Esophagus muscularis mucosa (tissue), 4 donors: ENCODE data around the gene CERCAM.

Source experiments
- EP300 ChIP-seq: sonication (generic); formaldehyde crosslinking; IDR thresholded peaks from one replicate; pipeline ENCODE4 v1.6.1; 2017; ENCODE audit warnings: antibody characterized with exemption
- POLR2AphosphoS5 ChIP-seq, 2 donors: sonication (generic); formaldehyde crosslinking; IDR thresholded peaks; one replicate each; pipeline ENCODE4 v1.6.1; 2017; ENCODE audit warnings: antibody characterized with exemption in 2 of 2
- TF ChIP-seq, protein P1 (sequence below), 3 experiments: fragments of 200-600 bp in 2 of 3; fragments of 450-650 bp in 1 of 3; sonication (generic) in 2 of 3; IDR thresholded peaks; one replicate each; pipeline ENCODE4 v1.5.1; 2017 to 2019; ENCODE audit warnings: antibody characterized with exemption in 3 of 3, mild to moderate bottlenecking in 2 of 3, moderate library complexity in 1 of 3

DNA sequence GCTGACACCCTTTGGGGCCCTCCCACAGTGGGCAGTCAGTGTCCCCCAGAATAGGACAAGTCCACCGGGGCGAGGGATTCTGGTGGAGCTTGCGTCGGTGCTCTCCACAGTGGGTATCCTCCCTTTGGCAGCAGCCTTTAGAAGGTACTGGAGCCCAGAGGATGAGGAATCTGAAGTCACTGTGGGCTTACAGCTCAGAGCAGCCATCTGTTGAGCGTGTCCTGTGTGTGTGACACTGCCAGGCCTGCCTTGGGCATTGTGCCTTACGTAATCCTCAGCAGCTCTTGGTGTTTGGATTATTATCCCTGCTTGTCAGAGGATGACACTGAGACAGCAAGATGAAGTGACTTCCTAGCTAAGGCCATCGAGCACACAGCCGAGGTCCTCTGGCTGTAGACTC, 36.9 kb upstream of the CERCAM start:
- no peak for TF ChIP-seq POLR2AphosphoS5 (IDR thresholded peaks at IDR 0.05)
- TF ChIP-seq, protein P1, sequence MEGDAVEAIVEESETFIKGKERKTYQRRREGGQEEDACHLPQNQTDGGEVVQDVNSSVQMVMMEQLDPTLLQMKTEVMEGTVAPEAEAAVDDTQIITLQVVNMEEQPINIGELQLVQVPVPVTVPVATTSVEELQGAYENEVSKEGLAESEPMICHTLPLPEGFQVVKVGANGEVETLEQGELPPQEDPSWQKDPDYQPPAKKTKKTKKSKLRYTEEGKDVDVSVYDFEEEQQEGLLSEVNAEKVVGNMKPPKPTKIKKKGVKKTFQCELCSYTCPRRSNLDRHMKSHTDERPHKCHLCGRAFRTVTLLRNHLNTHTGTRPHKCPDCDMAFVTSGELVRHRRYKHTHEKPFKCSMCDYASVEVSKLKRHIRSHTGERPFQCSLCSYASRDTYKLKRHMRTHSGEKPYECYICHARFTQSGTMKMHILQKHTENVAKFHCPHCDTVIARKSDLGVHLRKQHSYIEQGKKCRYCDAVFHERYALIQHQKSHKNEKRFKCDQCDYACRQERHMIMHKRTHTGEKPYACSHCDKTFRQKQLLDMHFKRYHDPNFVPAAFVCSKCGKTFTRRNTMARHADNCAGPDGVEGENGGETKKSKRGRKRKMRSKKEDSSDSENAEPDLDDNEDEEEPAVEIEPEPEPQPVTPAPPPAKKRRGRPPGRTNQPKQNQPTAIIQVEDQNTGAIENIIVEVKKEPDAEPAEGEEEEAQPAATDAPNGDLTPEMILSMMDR (IDR thresholded peaks at IDR 0.05) = no peak
- TF ChIP-seq EP300 = no peak
